Upper lobe of left lung (tissue), 4 donors: ENCODE measurements around the gene SMIM38.

Source experiments
- EP300 ChIP-seq, 4 donors: sonication (generic); formaldehyde crosslinking; IDR thresholded peaks; one replicate each; pipeline ENCODE4 v1.5.1; 2017; ENCODE audit warnings: antibody characterized with exemption in 4 of 4, control low read depth in 2 of 4
- POLR2A ChIP-seq, 4 donors: fragments of 450-650 bp; IDR thresholded peaks; one replicate each; pipeline ENCODE4 v1.5.1; 2016 to 2017; ENCODE audit warnings: antibody characterized with exemption in 4 of 4, mild to moderate bottlenecking in 2 of 4
- POLR2AphosphoS5 ChIP-seq, 2 donors: sonication (generic); formaldehyde crosslinking; IDR thresholded peaks; one replicate each; pipeline ENCODE4 v1.5.1; 2017; ENCODE audit warnings: antibody characterized with exemption in 2 of 2
- TF ChIP-seq, protein P1 (sequence below), 6 experiments: fragments of 450-650 bp in 4 of 6; fragments of 200-600 bp in 2 of 6; sonication (generic) in 2 of 6; IDR thresholded peaks; one replicate each; pipeline ENCODE4 v1.5.1; 2016 to 2019; ENCODE audit warnings: antibody characterized with exemption in 6 of 6

DNA sequence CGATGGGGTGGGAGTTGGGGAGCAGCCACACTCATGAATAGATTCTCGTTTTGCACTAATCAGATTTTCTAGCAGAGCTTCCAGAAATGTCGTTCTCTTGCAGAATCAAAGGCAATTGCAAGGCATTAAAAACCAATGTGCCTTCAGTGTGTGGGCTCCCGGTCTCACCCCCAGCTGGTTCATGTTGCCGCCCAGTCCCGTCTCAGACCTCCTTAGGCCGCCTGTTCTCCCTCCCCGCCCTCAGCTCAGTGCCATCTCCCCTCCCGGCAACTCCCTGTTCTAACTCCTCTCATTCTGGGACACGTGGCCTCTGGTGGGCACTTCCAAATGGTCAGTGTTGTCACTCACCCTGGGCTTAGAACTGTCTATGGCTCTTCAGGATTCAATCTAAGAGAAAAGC, 42.5 kb upstream of the SMIM38 start:
- no peak for TF ChIP-seq EP300 (IDR thresholded peaks at IDR 0.05)
- TF ChIP-seq, protein P1, sequence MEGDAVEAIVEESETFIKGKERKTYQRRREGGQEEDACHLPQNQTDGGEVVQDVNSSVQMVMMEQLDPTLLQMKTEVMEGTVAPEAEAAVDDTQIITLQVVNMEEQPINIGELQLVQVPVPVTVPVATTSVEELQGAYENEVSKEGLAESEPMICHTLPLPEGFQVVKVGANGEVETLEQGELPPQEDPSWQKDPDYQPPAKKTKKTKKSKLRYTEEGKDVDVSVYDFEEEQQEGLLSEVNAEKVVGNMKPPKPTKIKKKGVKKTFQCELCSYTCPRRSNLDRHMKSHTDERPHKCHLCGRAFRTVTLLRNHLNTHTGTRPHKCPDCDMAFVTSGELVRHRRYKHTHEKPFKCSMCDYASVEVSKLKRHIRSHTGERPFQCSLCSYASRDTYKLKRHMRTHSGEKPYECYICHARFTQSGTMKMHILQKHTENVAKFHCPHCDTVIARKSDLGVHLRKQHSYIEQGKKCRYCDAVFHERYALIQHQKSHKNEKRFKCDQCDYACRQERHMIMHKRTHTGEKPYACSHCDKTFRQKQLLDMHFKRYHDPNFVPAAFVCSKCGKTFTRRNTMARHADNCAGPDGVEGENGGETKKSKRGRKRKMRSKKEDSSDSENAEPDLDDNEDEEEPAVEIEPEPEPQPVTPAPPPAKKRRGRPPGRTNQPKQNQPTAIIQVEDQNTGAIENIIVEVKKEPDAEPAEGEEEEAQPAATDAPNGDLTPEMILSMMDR (IDR thresholded peaks at IDR 0.05) = no peak
- no peak for TF ChIP-seq POLR2A (IDR thresholded peaks at IDR 0.05)
- TF ChIP-seq POLR2AphosphoS5 (IDR thresholded peaks at IDR 0.05) = no peak
